Subcutaneous abdominal adipose tissue (tissue), 5 donors: Measurements from ENCODE around the gene ADGRG1.

Source experiments
- H3K27ac ChIP-seq: one replicate; pipeline ENCODE4 v1.7.0; 2013; ENCODE audit warnings: low read depth, mild to moderate bottlenecking, inconsistent platforms, low read length, moderate library complexity
- H3K27me3 ChIP-seq, 5 donors: one replicate each; pipeline ENCODE4 v1.7.0; 2013; ENCODE audit warnings: low read length in 5 of 5, inconsistent platforms in 1 of 5; ENCODE audit not compliant: control insufficient read depth in 5 of 5, insufficient read depth in 4 of 5
- H3K36me3 ChIP-seq, 5 donors: one replicate each; pipeline ENCODE4 v1.7.0; 2013; ENCODE audit warnings: low read length in 5 of 5; ENCODE audit not compliant: control insufficient read depth in 5 of 5, insufficient read depth in 5 of 5
- H3K4me1 ChIP-seq, 5 donors: one replicate each; pipeline ENCODE4 v1.7.0; 2013; ENCODE audit warnings: low read length in 5 of 5, mild to moderate bottlenecking in 3 of 5, moderate library complexity in 1 of 5; ENCODE audit not compliant: control insufficient read depth in 5 of 5, insufficient read depth in 5 of 5
- H3K4me3 ChIP-seq, 5 donors: one replicate each; pipeline ENCODE4 v1.7.0; 2013; ENCODE audit warnings: low read length in 5 of 5, low read depth in 1 of 5
- H3K9ac ChIP-seq, 5 donors: one replicate each; pipeline ENCODE4 v1.7.0; 2013; ENCODE audit warnings: low read length in 5 of 5, mild to moderate bottlenecking in 4 of 5, moderate library complexity in 3 of 5
- H3K9me3 ChIP-seq, 5 donors: one replicate each; pipeline ENCODE4 v1.7.0; 2013; ENCODE audit warnings: low read length in 5 of 5; ENCODE audit not compliant: control insufficient read depth in 5 of 5
- donor health status: healthy.
- donor health status: healthy.
- donor health status: healthy.
- donor health status: healthy.
- donor health status: healthy.

ADGRG1 gene

GRCh38 chr16:57628008-57628781, at the start of gene ADGRG1:
Gene ADGRG1, plus strand, starts transcription at chr16:57628630. Its CDS starts 21,658 bp downstream, at chr16:57650288.
- H3K4me3 ChIP-seq, result peak within 1 kb of the TSS; percentile 41 to 84 (median 72)
- H3K4me1 ChIP-seq, result peaks cover 4 to 45% (median 15%) of the 10 kb centered on the region in 5 donors
- peak within 1 kb of the TSS in 4 of 5 donors; percentile 45 to 91 (median 60) for H3K9ac ChIP-seq
- H3K36me3 ChIP-seq, result no peaks in the 10 kb centered on the region
- peak within 1 kb of the TSS; percentile 78 for H3K27ac ChIP-seq
- no peaks in the 10 kb centered on the region for H3K9me3 ChIP-seq
- peaks cover 18 to 41% (median 29%) of the 10 kb centered on the region in 5 donors for H3K27me3 ChIP-seq

GRCh38 chr16:57579361-57579665, 49.1 kb upstream of the ADGRG1 start:
- H3K36me3 ChIP-seq, result no peaks in the 10 kb centered on the region
- no peaks in the 10 kb centered on the region for H3K9me3 ChIP-seq
- no peak overlapping the region for H3K9ac ChIP-seq
- peaks cover 13 to 28% (median 15%) of the 10 kb centered on the region in 5 donors for H3K27me3 ChIP-seq
- no peak overlapping the region for H3K4me3 ChIP-seq
- no peak overlapping the region for H3K27ac ChIP-seq
- peaks cover 0 to 4% (median 3%) of the 10 kb centered on the region in 5 donors for H3K4me1 ChIP-seq

- H3K27me3 ChIP-seq, result peaks cover 0 to 6% (median 3%) of the 10 kb centered on the region in 5 donors
- no peaks in the 10 kb centered on the region for H3K36me3 ChIP-seq
- H3K4me1 ChIP-seq, result no peaks in the 10 kb centered on the region
- no peaks in the 10 kb centered on the region for H3K9me3 ChIP-seq
- H3K9ac ChIP-seq, result no peak overlapping the region
- H3K4me3 ChIP-seq, result no peak overlapping the region
- H3K27ac ChIP-seq, result no peak overlapping the region
Observed at GRCh38 chr16:57585051-57585687, 43.3 kb upstream of the ADGRG1 start.

- Histone ChIP-seq H3K4me1 (peaks cover 0 to 9% (median 0%) of the 10 kb centered on the region in 5 donors), H3K27me3 (peaks cover 0 to 7% (median 0%) of the 10 kb centered on the region in 5 donors), H3K36me3 (no peaks in the 10 kb centered on the region), H3K27ac (no peak overlapping the region), H3K9me3 (no peaks in the 10 kb centered on the region), H3K9ac (no peak overlapping the region), H3K4me3 (no peak overlapping the region)
Observed at GRCh38 chr16:57588831-57589230, 39.6 kb upstream of the ADGRG1 start.

- Histone ChIP-seq H3K36me3 (no peaks in the 10 kb centered on the region), H3K4me3 (no peak overlapping the region), H3K9me3 (peaks cover 0 to 4% (median 2%) of the 10 kb centered on the region in 5 donors), H3K9ac (no peak overlapping the region), H3K27ac (no peak overlapping the region), H3K27me3 (peaks cover 0 to 7% (median 0%) of the 10 kb centered on the region in 5 donors), H3K4me1 (peaks cover 0 to 9% (median 0%) of the 10 kb centered on the region in 5 donors)
Observed at GRCh38 chr16:57589374-57589773, 39.1 kb upstream of the ADGRG1 start.

- Histone ChIP-seq H3K4me3 (no peak overlapping the region), H3K9ac (no peak overlapping the region), H3K27ac (no peak overlapping the region), H3K36me3 (no peaks in the 10 kb centered on the region), H3K27me3 (peaks cover 0 to 7% (median 0%) of the 10 kb centered on the region in 5 donors), H3K9me3 (peaks cover 0 to 7% (median 5%) of the 10 kb centered on the region in 5 donors), H3K4me1 (peaks cover 0 to 9% (median 0%) of the 10 kb centered on the region in 5 donors)
Observed at GRCh38 chr16:57590654-57591085, 37.8 kb upstream of the ADGRG1 start.

GRCh38 chr16:57591086-57591869, 37.2 kb upstream of the ADGRG1 start:
- Histone ChIP-seq H3K36me3 (no peaks in the 10 kb centered on the region), H3K4me3 (no peak overlapping the region), H3K27me3 (peaks cover 0 to 7% (median 0%) of the 10 kb centered on the region in 5 donors), H3K4me1 (peaks cover 0 to 9% (median 0%) of the 10 kb centered on the region in 5 donors), H3K27ac (no peak overlapping the region), H3K9me3 (peaks cover 0 to 9% (median 6%) of the 10 kb centered on the region in 5 donors), H3K9ac (no peak overlapping the region)

GRCh38 chr16:57591870-57592485, 36.5 kb upstream of the ADGRG1 start:
- Histone ChIP-seq H3K9ac (no peak overlapping the region), H3K27me3 (peaks cover 0 to 7% (median 0%) of the 10 kb centered on the region in 5 donors), H3K9me3 (peaks cover 0 to 16% (median 6%) of the 10 kb centered on the region in 5 donors), H3K27ac (no peak overlapping the region), H3K4me1 (peaks cover 0 to 9% (median 0%) of the 10 kb centered on the region in 5 donors), H3K4me3 (no peak overlapping the region), H3K36me3 (no peaks in the 10 kb centered on the region)

- no peak overlapping the region for H3K4me3 ChIP-seq
- peaks cover 0 to 17% (median 6%) of the 10 kb centered on the region in 5 donors for H3K9me3 ChIP-seq
- H3K27me3 ChIP-seq, result peaks cover 0 to 7% (median 0%) of the 10 kb centered on the region in 5 donors
- H3K4me1 ChIP-seq, result peaks cover 0 to 9% (median 0%) of the 10 kb centered on the region in 5 donors
- no peaks in the 10 kb centered on the region for H3K36me3 ChIP-seq
- no peak overlapping the region for H3K9ac ChIP-seq
- H3K27ac ChIP-seq, result no peak overlapping the region
Observed at GRCh38 chr16:57592591-57593003, 35.8 kb upstream of the ADGRG1 start.
